Measurements from ENCODE around the gene TRIM21.
"Not testable (repeated sequence)": the region's sequence is repeated elsewhere in the genome, so short reads cannot be mapped to it uniquely, and the experiment has no call there.

GRCh38 chr11:4345366-4345765 lies 48.1 kb downstream of the TRIM21 start:
- not testable (repeated sequence) for TF ChIP-seq CTCF (conservative IDR thresholded peaks at IDR 0.05 in 1 of 2, IDR thresholded peaks at IDR 0.05 in 1 of 2; ENCODE audit: low read depth in 1 of 2, low read length in 2 of 2); EZH2 (IDR thresholded peaks at IDR 0.05; ENCODE audit: low read length, missing control alignments)

All from fibroblast of lung (primary cell).